OCI-LY7 (cell line): ENCODE data around the gene TIMM9.

ENCODE experiments used
- CTCF ChIP-seq: fragments of 200-600 bp; sonication (generic); conservative IDR thresholded peaks from 2 replicates; pipeline ENCODE4 v1.5.1; 2014; ENCODE audit warnings: mild to moderate bottlenecking, antibody characterized with exemption, low read length, moderate library complexity, mixed read lengths
- EZH2phosphoT487 ChIP-seq: fragments of 200-600 bp; sonication (generic); IDR thresholded peaks from 2 replicates; pipeline ENCODE4 v1.6.1; 2018; ENCODE audit warnings: low read depth, borderline replicate concordance, mild to moderate bottlenecking, mixed run types, antibody characterized with exemption, low read length, moderate library complexity, mixed read lengths

GRCh38 chr14:58415636-58416547 is 11.4 kb downstream of the TIMM9 start:
- TF ChIP-seq CTCF (no peak), EZH2phosphoT487 (no peak)
